Measurements from ENCODE around the gene ZBTB11.

DNA sequence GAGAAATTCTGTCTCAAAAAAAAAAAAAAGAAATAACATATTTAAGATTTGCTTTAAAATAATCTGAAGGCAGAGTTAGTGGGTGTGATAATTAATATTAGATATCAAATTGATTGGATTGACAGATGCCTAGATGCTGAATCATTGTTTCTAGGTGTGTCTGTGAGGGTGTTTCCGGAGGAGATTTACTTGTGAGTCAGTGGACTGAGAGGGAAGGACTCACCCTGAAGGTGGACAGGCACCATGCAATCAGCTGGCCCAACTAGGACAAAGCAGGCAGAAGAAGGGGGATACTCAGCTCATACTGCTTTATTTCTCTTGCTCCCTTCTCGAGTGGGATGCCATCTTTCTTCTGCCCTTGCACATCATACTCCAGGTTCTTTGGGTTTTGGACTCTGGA is 26.2 kb upstream of the ZBTB11 start:
- TF ChIP-seq, protein P1, sequence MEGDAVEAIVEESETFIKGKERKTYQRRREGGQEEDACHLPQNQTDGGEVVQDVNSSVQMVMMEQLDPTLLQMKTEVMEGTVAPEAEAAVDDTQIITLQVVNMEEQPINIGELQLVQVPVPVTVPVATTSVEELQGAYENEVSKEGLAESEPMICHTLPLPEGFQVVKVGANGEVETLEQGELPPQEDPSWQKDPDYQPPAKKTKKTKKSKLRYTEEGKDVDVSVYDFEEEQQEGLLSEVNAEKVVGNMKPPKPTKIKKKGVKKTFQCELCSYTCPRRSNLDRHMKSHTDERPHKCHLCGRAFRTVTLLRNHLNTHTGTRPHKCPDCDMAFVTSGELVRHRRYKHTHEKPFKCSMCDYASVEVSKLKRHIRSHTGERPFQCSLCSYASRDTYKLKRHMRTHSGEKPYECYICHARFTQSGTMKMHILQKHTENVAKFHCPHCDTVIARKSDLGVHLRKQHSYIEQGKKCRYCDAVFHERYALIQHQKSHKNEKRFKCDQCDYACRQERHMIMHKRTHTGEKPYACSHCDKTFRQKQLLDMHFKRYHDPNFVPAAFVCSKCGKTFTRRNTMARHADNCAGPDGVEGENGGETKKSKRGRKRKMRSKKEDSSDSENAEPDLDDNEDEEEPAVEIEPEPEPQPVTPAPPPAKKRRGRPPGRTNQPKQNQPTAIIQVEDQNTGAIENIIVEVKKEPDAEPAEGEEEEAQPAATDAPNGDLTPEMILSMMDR (IDR thresholded peaks at IDR 0.05) = no peak
- TF ChIP-seq POLR2A (IDR thresholded peaks at IDR 0.05) = no peak
